ENCODE measurements around the gene P2RX5. TPM values are rescaled to one million over a fixed set of nuclear protein-coding genes. Genes with fewer than 3 reads are reported as not detected.

Gene P2RX5
- total and polyA plus RNA-seq, 11 donors, result 5.4 to 108 (median 14.3) TPM

GRCh38 chr17:3667366-3668278 lies 28.3 kb downstream of the P2RX5 start:
- ATAC-seq, result peak; percentile 65 to 86 (median 82)
- peaks cover 0 to 40% (median 24%) of the 10 kb centered on the region in 9 donors for H3K36me3 ChIP-seq
- H3K9me3 ChIP-seq, result no peaks in the 10 kb centered on the region
- intact Hi-C loops (cut with DNase I), result loop anchor here in 3 of 10 donors (1.0 to 10.0 kb wide), 4 partner anchors 31 to 623 kb away; partner anchors contain the start of genes CTNS (in 2 of the 3) and SHPK (in 2 of the 3)
- peak overlapping the region; percentile 61 to 100 (median 88) for H3K4me3 ChIP-seq
- no peaks in the 10 kb centered on the region for H3K27me3 ChIP-seq
- H3K27ac ChIP-seq, result peak overlapping the region; percentile 91 to 100 (median 99)
- TF ChIP-seq, protein P1, sequence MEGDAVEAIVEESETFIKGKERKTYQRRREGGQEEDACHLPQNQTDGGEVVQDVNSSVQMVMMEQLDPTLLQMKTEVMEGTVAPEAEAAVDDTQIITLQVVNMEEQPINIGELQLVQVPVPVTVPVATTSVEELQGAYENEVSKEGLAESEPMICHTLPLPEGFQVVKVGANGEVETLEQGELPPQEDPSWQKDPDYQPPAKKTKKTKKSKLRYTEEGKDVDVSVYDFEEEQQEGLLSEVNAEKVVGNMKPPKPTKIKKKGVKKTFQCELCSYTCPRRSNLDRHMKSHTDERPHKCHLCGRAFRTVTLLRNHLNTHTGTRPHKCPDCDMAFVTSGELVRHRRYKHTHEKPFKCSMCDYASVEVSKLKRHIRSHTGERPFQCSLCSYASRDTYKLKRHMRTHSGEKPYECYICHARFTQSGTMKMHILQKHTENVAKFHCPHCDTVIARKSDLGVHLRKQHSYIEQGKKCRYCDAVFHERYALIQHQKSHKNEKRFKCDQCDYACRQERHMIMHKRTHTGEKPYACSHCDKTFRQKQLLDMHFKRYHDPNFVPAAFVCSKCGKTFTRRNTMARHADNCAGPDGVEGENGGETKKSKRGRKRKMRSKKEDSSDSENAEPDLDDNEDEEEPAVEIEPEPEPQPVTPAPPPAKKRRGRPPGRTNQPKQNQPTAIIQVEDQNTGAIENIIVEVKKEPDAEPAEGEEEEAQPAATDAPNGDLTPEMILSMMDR (IDR thresholded peaks at IDR 0.05), result peak in 3 of 12 donors; percentile 13 to 26 (median 20)
- no peak for TF ChIP-seq POLR2A (IDR thresholded peaks at IDR 0.05)
- WGBS, 4 donors, result 0 to 3% (median 1%) methylated on average over 21 to 39 of the region's 39 CpGs
- DNase-seq, result peak; percentile 92 to 96 (median 95)
- H3K4me1 ChIP-seq, result peaks cover 4 to 47% (median 36%) of the 10 kb centered on the region in 12 donors

GRCh38 chr17:3666516-3666915 lies 29.4 kb downstream of the P2RX5 start:
- Histone ChIP-seq H3K4me3 (peak overlapping the region in 10 of 12 donors; percentile 69 to 100 (median 94)), H3K27ac (peak overlapping the region; percentile 91 to 100 (median 99)), H3K4me1 (peaks cover 4 to 47% (median 36%) of the 10 kb centered on the region in 12 donors), H3K9me3 (no peaks in the 10 kb centered on the region), H3K27me3 (no peaks in the 10 kb centered on the region), H3K36me3 (peaks cover 0 to 48% (median 35%) of the 10 kb centered on the region in 9 donors)
- no peak for DNase-seq
- no peak for ATAC-seq
- 59 to 72% (median 60%) methylated on average over 6 of the region's 6 CpGs for WGBS, 4 donors
- TF ChIP-seq, protein P1 (IDR thresholded peaks at IDR 0.05), result no peak
- no peak for TF ChIP-seq POLR2A (IDR thresholded peaks at IDR 0.05)
- intact Hi-C loops (cut with DNase I), result loop anchor here in 1 of 10 donors (10.0 kb wide), 1 partner anchor 622 kb away; no protein-coding TSS in a partner anchor

- intact Hi-C loops (cut with DNase I), result loop anchor here in 1 of 10 donors (10.0 kb wide), 1 partner anchor 621 kb away; no protein-coding TSS in a partner anchor
- H3K36me3 ChIP-seq, result peaks cover 0 to 49% (median 40%) of the 10 kb centered on the region in 9 donors
- no peak for TF ChIP-seq POLR2A (IDR thresholded peaks at IDR 0.05)
- TF ChIP-seq, protein P1 (IDR thresholded peaks at IDR 0.05), result no peak
Measured at GRCh38 chr17:3665834-3666233, 30.1 kb downstream of the P2RX5 start.

More at GRCh38 chr17:3665834-3666233, 30.1 kb downstream of the P2RX5 start:
- ATAC-seq (no peak), DNase-seq (peak in 3 of 5 donors; percentile 55 to 77 (median 61))
- Histone ChIP-seq H3K4me1 (peaks cover 4 to 53% (median 37%) of the 10 kb centered on the region in 12 donors), H3K9me3 (no peaks in the 10 kb centered on the region), H3K27me3 (no peaks in the 10 kb centered on the region), H3K4me3 (peak overlapping the region in 1 of 12 donors; percentile 75), H3K27ac (peak overlapping the region; percentile 91 to 100 (median 99))
- WGBS, 4 donors, result 58 to 66% (median 59%) methylated on average over 4 to 5 of the region's 5 CpGs

Data from heart left ventricle (tissue), 16 donors.